Neural cell (in vitro differentiated cells): ENCODE results near the gene EXOC2. TPM values are rescaled to one million over a fixed set of nuclear protein-coding genes. Genes with fewer than 3 reads are reported as not detected.

Source experiments
- H2AFZ ChIP-seq: fragments of 200-600, 300-800 bp; sonication (generic), shearing (Covaris generic); 2 replicates; pipeline ENCODE4 v1.6.0; 2014; ENCODE audit warnings: low read depth, mild to moderate bottlenecking, antibody characterized with exemption, low read length, moderate library complexity
- H3F3A ChIP-seq: fragments of 200-600 bp; shearing (Covaris generic); 2 replicates; pipeline ENCODE4 v1.6.1; 2016; ENCODE audit warnings: mild to moderate bottlenecking, moderate library complexity, mixed read lengths, antibody characterized with exemption, low read length; ENCODE audit not compliant: insufficient read depth, poor library complexity, severe bottlenecking
- H3K27ac ChIP-seq: fragments of 200-600, 300-800 bp; sonication (generic), shearing (Covaris generic); 2 replicates; pipeline ENCODE4 v1.5.1; 2014; ENCODE audit warnings: mild to moderate bottlenecking, low read length, moderate library complexity
- H3K27me3 ChIP-seq: fragments of 300-800, 200-600 bp; sonication (generic), shearing (Covaris generic); 2 replicates; pipeline ENCODE4 v1.6.0; 2014; ENCODE audit warnings: mild to moderate bottlenecking, low read depth, low read length, moderate library complexity; ENCODE audit not compliant: insufficient read depth
- H3K36me3 ChIP-seq: fragments of 300-800, 200-600 bp; sonication (generic), shearing (Covaris generic); 2 replicates; pipeline ENCODE4 v1.5.1; 2014; ENCODE audit warnings: mild to moderate bottlenecking, antibody characterized with exemption, low read length, moderate library complexity; ENCODE audit not compliant: insufficient read depth
- H3K4me2 ChIP-seq: fragments of 300-800, 200-600 bp; sonication (generic), shearing (Covaris generic); 2 replicates; pipeline ENCODE4 v1.6.0; 2014; ENCODE audit warnings: mild to moderate bottlenecking, low read length
- H3K4me3 ChIP-seq: fragments of 300-800, 200-600 bp; sonication (generic), shearing (Covaris generic); 2 replicates; pipeline ENCODE4 v1.5.1; 2014; ENCODE audit warnings: mild to moderate bottlenecking, low read length, moderate library complexity
- H3K79me2 ChIP-seq: fragments of 200-600 bp; shearing (Covaris generic); replicated peaks from 2 replicates; pipeline ENCODE4 v1.6.0; 2014; ENCODE audit warnings: mild to moderate bottlenecking, low read length, moderate library complexity; ENCODE audit not compliant: insufficient read depth
- H3K9ac ChIP-seq: fragments of 300-800, 200-600 bp; sonication (generic), shearing (Covaris generic); 2 replicates; pipeline ENCODE4 v1.6.1; 2016; ENCODE audit warnings: mild to moderate bottlenecking, low read length, mixed read lengths
- H3K9me2 ChIP-seq: fragments of 200-600 bp; shearing (Covaris generic); 2 replicates; pipeline ENCODE4 v1.6.1; 2016; ENCODE audit warnings: mild to moderate bottlenecking, low read length, mixed read lengths; ENCODE audit not compliant: insufficient read depth
- H3K9me3 ChIP-seq: fragments of 200-600, 300-800 bp; sonication (generic), shearing (Covaris generic); 2 replicates; pipeline ENCODE4 v1.6.1; 2016; ENCODE audit warnings: mild to moderate bottlenecking, mixed run types, low read length, moderate library complexity, mixed read lengths
- H4K20me1 ChIP-seq: fragments of 200-600 bp; shearing (Covaris generic); 2 replicates; pipeline ENCODE4 v1.6.1; 2016; ENCODE audit warnings: mild to moderate bottlenecking, mixed run types; ENCODE audit not compliant: insufficient read depth
- EP300 ChIP-seq: fragments of 450-650 bp; conservative IDR thresholded peaks from 2 replicates; pipeline ENCODE4 v1.6.1; 2014; ENCODE audit warnings: antibody characterized with exemption, mild to moderate bottlenecking, moderate library complexity; ENCODE audit not compliant: poor library complexity, severe bottlenecking
- EZH2 ChIP-seq: fragments of 200-600, 300-800 bp; shearing (Covaris generic), sonication (generic); IDR thresholded peaks from 2 replicates; pipeline ENCODE4 v1.6.1; 2014; ENCODE audit warnings: antibody characterized with exemption, low read length, borderline replicate concordance, mild to moderate bottlenecking; ENCODE audit not compliant: insufficient read depth, poor library complexity, severe bottlenecking
- MXI1 ChIP-seq: fragments of 450-650 bp; conservative IDR thresholded peaks from 2 replicates; pipeline ENCODE4 v1.6.1; 2014; ENCODE audit warnings: antibody characterized with exemption, mild to moderate bottlenecking; ENCODE audit not compliant: poor library complexity, severe bottlenecking
- POLR2AphosphoS5 ChIP-seq: IDR thresholded peaks from 2 replicates; pipeline ENCODE4 v1.6.1; 2012
- RAD21 ChIP-seq: fragments of 450-650 bp; conservative IDR thresholded peaks from 2 replicates; pipeline ENCODE4 v1.6.1; 2014; ENCODE audit warnings: antibody characterized with exemption, mild to moderate bottlenecking, moderate library complexity
- SMC3 ChIP-seq: fragments of 450-650 bp; conservative IDR thresholded peaks from 2 replicates; pipeline ENCODE4 v1.6.1; 2014; ENCODE audit warnings: antibody characterized with exemption, mild to moderate bottlenecking, moderate library complexity; ENCODE audit not compliant: poor library complexity
- TAF1 ChIP-seq: IDR thresholded peaks from 2 replicates; pipeline ENCODE4 v1.6.1; 2012; ENCODE audit warnings: low read depth
- polyA plus RNA-seq: library from polyadenylated mRNA; depleted of rRNA; stranded (reverse); fragments of >200 nt; gene quantifications from 2 replicates; pipeline ENCODE4 v1.2.3, GENCODE V29; 2014
- TF ChIP-seq, protein P1 (sequence below): IDR thresholded peaks from 2 replicates; pipeline ENCODE4 v1.6.1; 2012; ENCODE audit warnings: borderline replicate concordance
- TF ChIP-seq, protein P2 (sequence below): fragments of 450-650 bp; IDR thresholded peaks from 2 replicates; pipeline ENCODE4 v1.5.1; 2014; ENCODE audit warnings: antibody characterized with exemption, mild to moderate bottlenecking, moderate library complexity; ENCODE audit not compliant: poor library complexity, severe bottlenecking

The EXOC2 gene
- polyA plus RNA-seq, 1 donor from 2014 or later = 38.6 TPM

DNA sequence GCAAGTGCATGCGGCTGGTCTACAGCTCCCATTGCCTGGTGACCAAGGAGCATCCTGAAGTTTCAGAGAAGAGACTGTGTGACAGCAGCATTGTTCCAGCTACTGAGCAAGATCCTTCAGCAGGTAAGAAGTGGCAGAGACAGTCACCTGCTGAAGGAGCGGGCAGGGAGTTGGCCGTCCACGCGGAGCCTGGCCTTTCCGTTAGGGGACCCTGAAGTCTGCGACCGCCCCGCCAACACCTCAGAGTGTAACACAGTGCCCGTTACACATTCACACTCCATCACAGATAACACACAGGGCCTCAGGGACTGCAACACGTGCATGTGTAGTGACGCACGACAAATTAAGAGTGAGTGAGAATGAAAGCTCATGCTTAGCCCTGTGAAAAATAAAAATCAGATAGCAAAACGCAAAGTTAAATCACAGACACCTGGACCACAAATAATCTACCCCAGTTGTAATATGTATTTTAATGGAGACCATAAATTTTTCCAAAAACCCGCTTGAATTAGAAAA, 207.2 kb downstream of the EXOC2 start:
- H3K27ac ChIP-seq = no peak overlapping the region
- H3K79me2 ChIP-seq = no peaks in the 10 kb centered on the region
- no peak for TF ChIP-seq EP300
- TF ChIP-seq, protein P1, sequence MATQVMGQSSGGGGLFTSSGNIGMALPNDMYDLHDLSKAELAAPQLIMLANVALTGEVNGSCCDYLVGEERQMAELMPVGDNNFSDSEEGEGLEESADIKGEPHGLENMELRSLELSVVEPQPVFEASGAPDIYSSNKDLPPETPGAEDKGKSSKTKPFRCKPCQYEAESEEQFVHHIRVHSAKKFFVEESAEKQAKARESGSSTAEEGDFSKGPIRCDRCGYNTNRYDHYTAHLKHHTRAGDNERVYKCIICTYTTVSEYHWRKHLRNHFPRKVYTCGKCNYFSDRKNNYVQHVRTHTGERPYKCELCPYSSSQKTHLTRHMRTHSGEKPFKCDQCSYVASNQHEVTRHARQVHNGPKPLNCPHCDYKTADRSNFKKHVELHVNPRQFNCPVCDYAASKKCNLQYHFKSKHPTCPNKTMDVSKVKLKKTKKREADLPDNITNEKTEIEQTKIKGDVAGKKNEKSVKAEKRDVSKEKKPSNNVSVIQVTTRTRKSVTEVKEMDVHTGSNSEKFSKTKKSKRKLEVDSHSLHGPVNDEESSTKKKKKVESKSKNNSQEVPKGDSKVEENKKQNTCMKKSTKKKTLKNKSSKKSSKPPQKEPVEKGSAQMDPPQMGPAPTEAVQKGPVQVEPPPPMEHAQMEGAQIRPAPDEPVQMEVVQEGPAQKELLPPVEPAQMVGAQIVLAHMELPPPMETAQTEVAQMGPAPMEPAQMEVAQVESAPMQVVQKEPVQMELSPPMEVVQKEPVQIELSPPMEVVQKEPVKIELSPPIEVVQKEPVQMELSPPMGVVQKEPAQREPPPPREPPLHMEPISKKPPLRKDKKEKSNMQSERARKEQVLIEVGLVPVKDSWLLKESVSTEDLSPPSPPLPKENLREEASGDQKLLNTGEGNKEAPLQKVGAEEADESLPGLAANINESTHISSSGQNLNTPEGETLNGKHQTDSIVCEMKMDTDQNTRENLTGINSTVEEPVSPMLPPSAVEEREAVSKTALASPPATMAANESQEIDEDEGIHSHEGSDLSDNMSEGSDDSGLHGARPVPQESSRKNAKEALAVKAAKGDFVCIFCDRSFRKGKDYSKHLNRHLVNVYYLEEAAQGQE = no peak
- TF ChIP-seq TAF1 = no peak
- TF ChIP-seq, protein P2, sequence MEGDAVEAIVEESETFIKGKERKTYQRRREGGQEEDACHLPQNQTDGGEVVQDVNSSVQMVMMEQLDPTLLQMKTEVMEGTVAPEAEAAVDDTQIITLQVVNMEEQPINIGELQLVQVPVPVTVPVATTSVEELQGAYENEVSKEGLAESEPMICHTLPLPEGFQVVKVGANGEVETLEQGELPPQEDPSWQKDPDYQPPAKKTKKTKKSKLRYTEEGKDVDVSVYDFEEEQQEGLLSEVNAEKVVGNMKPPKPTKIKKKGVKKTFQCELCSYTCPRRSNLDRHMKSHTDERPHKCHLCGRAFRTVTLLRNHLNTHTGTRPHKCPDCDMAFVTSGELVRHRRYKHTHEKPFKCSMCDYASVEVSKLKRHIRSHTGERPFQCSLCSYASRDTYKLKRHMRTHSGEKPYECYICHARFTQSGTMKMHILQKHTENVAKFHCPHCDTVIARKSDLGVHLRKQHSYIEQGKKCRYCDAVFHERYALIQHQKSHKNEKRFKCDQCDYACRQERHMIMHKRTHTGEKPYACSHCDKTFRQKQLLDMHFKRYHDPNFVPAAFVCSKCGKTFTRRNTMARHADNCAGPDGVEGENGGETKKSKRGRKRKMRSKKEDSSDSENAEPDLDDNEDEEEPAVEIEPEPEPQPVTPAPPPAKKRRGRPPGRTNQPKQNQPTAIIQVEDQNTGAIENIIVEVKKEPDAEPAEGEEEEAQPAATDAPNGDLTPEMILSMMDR = no peak
- TF ChIP-seq SMC3 = no peak
- TF ChIP-seq EZH2 = no peak
- no peak for TF ChIP-seq MXI1
- TF ChIP-seq POLR2AphosphoS5 = no peak
- TF ChIP-seq RAD21 = no peak
- peaks cover 5% of the 10 kb centered on the region for H3K36me3 ChIP-seq
- H3K9me3 ChIP-seq = no peaks in the 10 kb centered on the region
- no peak overlapping the region for H2AFZ ChIP-seq
- no peaks in the 10 kb centered on the region for H3K27me3 ChIP-seq
- no peak overlapping the region for H3K9ac ChIP-seq
- no peak overlapping the region for H3K4me3 ChIP-seq
- H3K9me2 ChIP-seq = no peaks in the 10 kb centered on the region
- H3K4me2 ChIP-seq = no peak overlapping the region
- no peaks in the 10 kb centered on the region for H4K20me1 ChIP-seq
- H3F3A ChIP-seq = no peaks in the 10 kb centered on the region

DNA sequence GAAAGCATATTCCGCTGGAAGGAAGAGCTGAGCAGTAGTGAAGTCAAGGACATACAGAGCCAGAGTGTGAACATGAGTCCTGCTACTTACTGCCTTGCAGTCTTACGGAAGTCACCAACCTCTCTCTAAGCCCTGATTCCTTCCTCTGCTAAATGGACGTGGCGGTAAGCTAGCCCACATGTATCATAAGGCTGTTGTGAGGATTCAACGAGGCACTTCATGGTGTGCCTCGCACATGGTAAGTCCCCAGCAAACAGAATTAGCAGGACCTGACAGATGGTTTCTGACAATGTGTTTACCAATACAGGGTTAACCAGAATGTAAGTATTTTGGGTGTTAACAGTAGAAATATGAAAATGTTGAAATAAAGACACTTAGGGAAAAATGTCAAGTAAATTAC, 208.2 kb downstream of the EXOC2 start:
- Histone ChIP-seq H3K9me3 (no peaks in the 10 kb centered on the region), H4K20me1 (no peaks in the 10 kb centered on the region), H3K4me3 (no peak overlapping the region), H3K27me3 (no peaks in the 10 kb centered on the region), H3K4me2 (no peak overlapping the region), H2AFZ (no peak overlapping the region), H3F3A (no peaks in the 10 kb centered on the region), H3K79me2 (no peaks in the 10 kb centered on the region), H3K9ac (no peak overlapping the region), H3K36me3 (peaks cover 5% of the 10 kb centered on the region), H3K9me2 (no peaks in the 10 kb centered on the region), H3K27ac (no peak overlapping the region)
- TF ChIP-seq SMC3 = no peak
- TF ChIP-seq, protein P2 = no peak
- TF ChIP-seq POLR2AphosphoS5 = no peak
